PFSK-1 (cell line): ENCODE measurements around the gene DBNL.

Source experiments
- FOXP2 ChIP-seq: optimal IDR thresholded peaks from 2 replicates; pipeline ENCODE3; 2011; ENCODE audit warnings: borderline replicate concordance, control low read depth, inconsistent platforms; ENCODE audit not compliant: insufficient read depth; ENCODE audit errors: extremely low read length, extremely low read depth
- POLR2AphosphoS5 ChIP-seq: IDR thresholded peaks from 2 replicates; pipeline ENCODE4 v1.6.1; 2012; ENCODE audit warnings: low read depth, mild to moderate bottlenecking, control low read depth, low read length, moderate library complexity
- SIN3A ChIP-seq: IDR thresholded peaks from 2 replicates; pipeline ENCODE4 v1.6.1; 2012; ENCODE audit warnings: mild to moderate bottlenecking, low read length, moderate library complexity, borderline replicate concordance; ENCODE audit not compliant: insufficient read depth
- TAF1 ChIP-seq: IDR thresholded peaks from 2 replicates; pipeline ENCODE4 v1.6.1; 2012; ENCODE audit warnings: low read length, control low read depth, borderline replicate concordance; ENCODE audit not compliant: insufficient read depth
- TF ChIP-seq, protein P1 (sequence below), 2 experiments: IDR thresholded peaks; 2 replicates each; pipeline versions ENCODE4 v1.6.1 to v1.8.0; 2011 to 2012; ENCODE audit warnings: low read depth in 2 of 2, low read length in 2 of 2, control low read depth in 1 of 2, inconsistent platforms in 1 of 2, mild to moderate bottlenecking in 1 of 2, moderate library complexity in 1 of 2; ENCODE audit not compliant: insufficient read depth in 1 of 2

Gene DBNL

DNA sequence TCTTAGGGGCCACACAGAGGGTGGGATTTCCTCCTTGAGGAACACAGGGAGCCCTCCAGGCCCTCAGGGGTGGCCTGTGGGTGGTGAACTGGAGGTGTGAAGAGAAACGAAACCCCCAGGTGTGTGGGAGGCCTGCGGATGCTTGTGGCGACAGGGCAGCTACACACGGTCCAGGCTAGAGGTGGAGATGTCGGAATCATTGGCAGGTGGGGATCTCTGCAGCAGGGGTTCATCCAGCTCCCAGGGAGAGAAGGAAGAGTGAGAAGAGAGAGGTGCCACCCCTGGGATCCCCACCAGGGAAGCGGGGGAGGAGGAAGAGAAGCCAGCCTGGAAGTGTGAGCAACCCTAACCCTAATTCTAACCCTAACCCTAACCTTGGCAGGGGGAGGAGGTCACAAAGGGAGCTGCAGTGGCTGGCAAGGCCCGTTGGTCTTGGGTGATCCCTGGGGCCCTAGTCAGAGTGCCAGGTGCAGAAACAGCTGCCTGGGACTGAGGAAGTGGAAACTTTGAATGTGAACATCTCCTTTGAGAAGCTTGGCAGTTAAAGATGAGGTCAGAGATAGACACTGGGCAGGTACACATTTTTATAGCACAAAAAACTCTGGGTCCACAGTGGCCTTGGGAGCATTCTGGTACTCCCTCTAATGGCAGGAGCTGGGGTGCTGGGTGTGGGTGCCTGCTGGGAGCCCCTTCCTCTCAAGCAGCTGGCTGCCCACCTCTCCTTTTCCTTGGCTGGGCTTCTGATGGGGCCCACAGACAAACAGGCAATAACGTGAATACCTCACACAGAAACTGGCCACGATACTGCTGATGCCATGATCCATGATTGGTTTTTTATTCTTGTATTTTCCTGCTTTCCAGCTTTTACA lies 52.8 kb downstream of the DBNL start:
- TF ChIP-seq TAF1 (no peak), POLR2AphosphoS5 (no peak), FOXP2 (no peak), SIN3A (no peak)
- TF ChIP-seq, protein P1, sequence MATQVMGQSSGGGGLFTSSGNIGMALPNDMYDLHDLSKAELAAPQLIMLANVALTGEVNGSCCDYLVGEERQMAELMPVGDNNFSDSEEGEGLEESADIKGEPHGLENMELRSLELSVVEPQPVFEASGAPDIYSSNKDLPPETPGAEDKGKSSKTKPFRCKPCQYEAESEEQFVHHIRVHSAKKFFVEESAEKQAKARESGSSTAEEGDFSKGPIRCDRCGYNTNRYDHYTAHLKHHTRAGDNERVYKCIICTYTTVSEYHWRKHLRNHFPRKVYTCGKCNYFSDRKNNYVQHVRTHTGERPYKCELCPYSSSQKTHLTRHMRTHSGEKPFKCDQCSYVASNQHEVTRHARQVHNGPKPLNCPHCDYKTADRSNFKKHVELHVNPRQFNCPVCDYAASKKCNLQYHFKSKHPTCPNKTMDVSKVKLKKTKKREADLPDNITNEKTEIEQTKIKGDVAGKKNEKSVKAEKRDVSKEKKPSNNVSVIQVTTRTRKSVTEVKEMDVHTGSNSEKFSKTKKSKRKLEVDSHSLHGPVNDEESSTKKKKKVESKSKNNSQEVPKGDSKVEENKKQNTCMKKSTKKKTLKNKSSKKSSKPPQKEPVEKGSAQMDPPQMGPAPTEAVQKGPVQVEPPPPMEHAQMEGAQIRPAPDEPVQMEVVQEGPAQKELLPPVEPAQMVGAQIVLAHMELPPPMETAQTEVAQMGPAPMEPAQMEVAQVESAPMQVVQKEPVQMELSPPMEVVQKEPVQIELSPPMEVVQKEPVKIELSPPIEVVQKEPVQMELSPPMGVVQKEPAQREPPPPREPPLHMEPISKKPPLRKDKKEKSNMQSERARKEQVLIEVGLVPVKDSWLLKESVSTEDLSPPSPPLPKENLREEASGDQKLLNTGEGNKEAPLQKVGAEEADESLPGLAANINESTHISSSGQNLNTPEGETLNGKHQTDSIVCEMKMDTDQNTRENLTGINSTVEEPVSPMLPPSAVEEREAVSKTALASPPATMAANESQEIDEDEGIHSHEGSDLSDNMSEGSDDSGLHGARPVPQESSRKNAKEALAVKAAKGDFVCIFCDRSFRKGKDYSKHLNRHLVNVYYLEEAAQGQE (IDR thresholded peaks at IDR 0.05; ENCODE audit: insufficient read depth in 1 of 2, low read depth in 2 of 2, low read length in 2 of 2), result no peak

DNA sequence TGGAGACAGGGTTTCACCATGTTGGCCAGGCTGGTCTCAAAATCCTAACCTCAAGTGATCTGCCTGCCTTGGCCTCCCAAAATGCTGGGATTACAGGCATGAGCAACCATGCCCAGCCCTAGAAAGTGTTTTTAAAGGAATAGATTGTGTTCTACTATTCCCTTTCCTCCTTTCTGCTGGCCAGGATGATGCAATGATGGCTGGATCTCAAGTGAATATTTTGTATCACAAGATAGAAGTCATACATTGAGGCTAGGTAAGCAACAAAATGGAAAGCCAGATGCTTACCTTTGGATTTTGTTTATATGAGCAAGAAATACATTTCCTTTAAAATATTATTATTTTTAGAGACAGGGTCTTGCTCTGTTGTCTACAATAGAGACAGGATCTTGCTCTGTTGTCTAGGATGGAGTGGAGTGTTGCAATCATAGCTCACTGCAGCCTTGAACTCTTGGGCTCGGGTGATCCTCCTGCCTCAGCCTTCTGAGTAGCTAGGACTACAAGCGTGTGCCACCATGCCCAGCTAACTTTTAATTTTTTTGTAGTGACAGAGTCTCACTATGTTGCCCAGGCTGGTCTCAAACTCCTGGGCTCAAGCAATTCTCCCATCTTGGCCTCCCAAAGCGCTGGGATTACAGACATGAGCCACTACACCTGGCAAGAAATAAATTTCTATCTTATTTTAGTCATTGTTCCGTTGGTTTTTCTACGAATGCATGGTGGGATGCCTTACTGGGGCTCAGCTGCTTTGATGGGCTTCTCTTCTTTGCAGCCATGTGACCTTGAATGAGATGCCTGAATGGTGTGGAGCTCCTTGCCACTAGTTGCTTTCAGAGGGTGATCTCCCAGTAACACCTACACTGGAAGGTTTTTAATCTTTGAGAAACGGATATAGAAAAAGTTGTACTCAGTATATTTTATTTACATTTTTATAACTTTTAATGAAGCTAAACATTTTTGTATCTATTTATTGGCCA lies 53.9 kb downstream of the DBNL start:
- TF ChIP-seq, protein P1 (IDR thresholded peaks at IDR 0.05; ENCODE audit: insufficient read depth in 1 of 2, low read depth in 2 of 2, low read length in 2 of 2), result no peak
- TF ChIP-seq SIN3A (no peak), POLR2AphosphoS5 (no peak), FOXP2 (no peak)

DNA sequence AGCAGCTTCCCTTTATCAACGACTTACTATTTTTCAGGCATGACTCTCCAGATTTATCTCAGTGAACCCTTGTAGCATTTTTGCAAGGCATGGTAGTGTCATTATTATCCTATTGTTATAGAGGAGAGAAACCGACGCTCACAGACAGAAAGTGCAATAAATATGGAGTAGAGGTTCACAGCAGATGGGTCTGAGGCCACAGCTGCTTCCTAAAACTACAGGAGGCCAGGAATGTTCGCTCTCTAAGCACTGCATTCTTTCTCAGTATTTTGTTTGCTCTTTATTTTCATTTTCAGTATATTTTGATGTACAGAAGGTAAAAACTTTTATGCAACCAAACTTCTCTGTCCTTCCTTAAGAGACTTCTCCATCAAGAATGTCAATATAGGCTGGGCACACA lies 55.2 kb downstream of the DBNL start:
- no peak for TF ChIP-seq FOXP2
- TF ChIP-seq, protein P1 (IDR thresholded peaks at IDR 0.05; ENCODE audit: insufficient read depth in 1 of 2, low read depth in 2 of 2, low read length in 2 of 2), result no peak
- no peak for TF ChIP-seq TAF1
- no peak for TF ChIP-seq SIN3A
- TF ChIP-seq POLR2AphosphoS5, result no peak

DNA sequence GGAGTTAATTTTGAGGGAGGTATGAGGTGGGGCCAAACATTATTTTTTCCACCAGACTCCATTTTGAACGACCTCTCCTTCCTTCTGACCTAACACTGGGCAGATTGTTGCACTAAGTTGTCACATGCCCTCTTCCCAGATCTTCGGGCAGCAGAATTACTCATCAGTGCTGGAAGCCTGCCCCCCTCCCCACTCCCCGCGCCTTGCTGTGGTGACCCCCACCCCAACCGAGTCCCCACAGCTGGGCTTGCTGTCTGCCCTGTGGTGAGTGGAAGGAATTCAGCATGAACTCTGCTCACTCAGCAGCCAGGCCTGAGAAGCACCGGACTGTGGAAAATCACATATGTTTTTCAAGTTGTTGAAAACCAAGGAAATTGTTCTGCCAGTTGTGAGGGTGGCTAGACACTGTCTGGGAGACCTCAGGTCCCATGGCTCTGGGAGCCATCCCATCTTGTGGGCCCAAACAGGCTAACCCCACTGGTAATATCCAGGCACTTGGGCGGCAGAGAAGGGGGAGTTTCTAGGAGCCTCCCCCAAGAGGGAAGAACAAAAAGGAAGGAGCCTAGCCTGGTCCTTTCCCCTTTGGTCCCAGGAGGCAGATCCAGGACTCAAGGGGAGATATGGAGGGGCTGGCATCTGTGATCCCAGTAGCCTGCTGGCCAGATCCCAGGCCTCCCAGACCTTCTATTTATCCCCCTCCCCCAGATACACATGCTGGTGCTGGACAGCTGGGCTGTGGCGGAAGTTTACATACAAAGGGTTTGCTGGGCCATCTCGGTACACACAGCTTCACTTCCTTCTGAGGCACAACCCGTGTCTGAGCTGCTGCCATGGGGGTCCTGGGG lies 56.2 kb downstream of the DBNL start:
- TF ChIP-seq FOXP2 (peak; percentile 82), TAF1 (no peak), POLR2AphosphoS5 (no peak), SIN3A (no peak)
- TF ChIP-seq, protein P1 (IDR thresholded peaks at IDR 0.05; ENCODE audit: insufficient read depth in 1 of 2, low read depth in 2 of 2, low read length in 2 of 2), result 0 out of 4 replicates have a peak, but pooled peaks of 1 of the 2 experiments have one; percentile 40
